Keratinocyte (primary cell): Measurements from ENCODE around the gene SPRR2E. TPM values are rescaled to one million over a fixed set of nuclear protein-coding genes. Genes with fewer than 3 reads are reported as not detected.
"Not testable (repeated sequence)": the region's sequence is repeated elsewhere in the genome, so short reads cannot be mapped to it uniquely, and the experiment has no call there.

ENCODE experiments used
- DNase-seq: peaks from one replicate; pipeline ENCODE4 v3.0.0-alpha.2; 2011; ENCODE audit warnings: low read depth, missing footprints, low spot score
- FAIRE-seq: peaks from 2 replicates; lab custom pipeline; 2011; peaks lifted over from hg19 to GRCh38; lab: Jason Lieb, UNC
- H2AFZ ChIP-seq: 2 replicates; pipeline ENCODE4 v1.6.0; 2012; ENCODE audit warnings: low read length, control low read depth, inconsistent platforms; ENCODE audit not compliant: control insufficient read depth
- H3K27ac ChIP-seq: 2 replicates; pipeline ENCODE4 v1.5.1; 2011; ENCODE audit warnings: low read length; ENCODE audit not compliant: control insufficient read depth, insufficient read depth
- H3K27me3 ChIP-seq: 3 replicates; pipeline ENCODE4 v1.6.0; 2011; ENCODE audit warnings: low read length; ENCODE audit not compliant: control insufficient read depth, insufficient read depth; ENCODE audit errors: extremely low read depth
- H3K36me3 ChIP-seq, 2 experiments: 2 replicates in 1 of 2; 3 replicates in 1 of 2; pipeline ENCODE4 v1.5.1; 2011; ENCODE audit warnings: low read length in 2 of 2, mild to moderate bottlenecking in 1 of 2; ENCODE audit not compliant: control insufficient read depth in 2 of 2, insufficient read depth in 2 of 2; ENCODE audit errors: extremely low read depth in 1 of 2
- H3K4me1 ChIP-seq: 3 replicates; pipeline ENCODE4 v1.5.1; 2011; ENCODE audit warnings: low read length; ENCODE audit not compliant: control insufficient read depth, insufficient read depth; ENCODE audit errors: extremely low read depth
- H3K4me2 ChIP-seq: 3 replicates; pipeline ENCODE4 v1.6.0; 2011; ENCODE audit warnings: low read depth, low read length; ENCODE audit not compliant: control insufficient read depth, insufficient read depth; ENCODE audit errors: extremely low read depth
- H3K4me3 ChIP-seq, 3 experiments: fragments of 200-600 bp in 1 of 3; sonication (generic) in 1 of 3; 2 replicates in 2 of 3; 3 replicates in 1 of 3; pipeline ENCODE4 v1.5.1; 2011 to 2016; ENCODE audit warnings: low read length in 3 of 3, mild to moderate bottlenecking in 3 of 3, control low read depth in 2 of 3, inconsistent platforms in 1 of 3, low read depth in 1 of 3, mixed read lengths in 1 of 3, mixed run types in 1 of 3, moderate library complexity in 1 of 3; ENCODE audit not compliant: control insufficient read depth in 2 of 3, insufficient read depth in 2 of 3; ENCODE audit errors: extremely low read depth in 1 of 3
- H3K79me2 ChIP-seq: 2 replicates; pipeline ENCODE4 v1.6.0; 2012; ENCODE audit warnings: low read length; ENCODE audit not compliant: control insufficient read depth, insufficient read depth
- H3K9ac ChIP-seq: 3 replicates; pipeline ENCODE4 v1.6.0; 2011; ENCODE audit warnings: low read length; ENCODE audit not compliant: control insufficient read depth, insufficient read depth; ENCODE audit errors: extremely low read depth
- H3K9me1 ChIP-seq: 3 replicates; pipeline ENCODE4 v1.6.0; 2011; ENCODE audit warnings: low read length; ENCODE audit not compliant: control insufficient read depth, insufficient read depth; ENCODE audit errors: extremely low read depth
- H3K9me3 ChIP-seq: 2 replicates; pipeline ENCODE4 v1.5.1; 2012; ENCODE audit warnings: low read depth, low read length; ENCODE audit not compliant: control insufficient read depth
- H4K20me1 ChIP-seq: 3 replicates; pipeline ENCODE4 v1.6.0; 2011; ENCODE audit warnings: low read length; ENCODE audit not compliant: control insufficient read depth, insufficient read depth; ENCODE audit errors: extremely low read depth
- CTCF ChIP-seq, 3 experiments: IDR thresholded peaks in 1 of 3; conservative IDR thresholded peaks in 1 of 3; optimal IDR thresholded peaks in 1 of 3; 2 replicates in 2 of 3; 3 replicates in 1 of 3; pipeline versions ENCODE3 to v1.5.1; 2011; ENCODE audit warnings: low read length in 3 of 3, mild to moderate bottlenecking in 3 of 3, moderate library complexity in 2 of 3, control low read depth in 1 of 3, inconsistent platforms in 1 of 3; ENCODE audit not compliant: insufficient read depth in 2 of 3; ENCODE audit errors: extremely low read depth in 1 of 3
- EZH2 ChIP-seq: IDR thresholded peaks from one replicate; pipeline ENCODE4 v1.6.1; 2012; ENCODE audit warnings: inconsistent platforms, mild to moderate bottlenecking, low read length, moderate library complexity
- dilution Hi-C: fragments of 300-500 bp; cut with MboI; formaldehyde crosslinking; loops from one replicate; pipeline ENCODE4 v1.7.0; 2020; ENCODE audit warnings: low sequenced_read_pairs; ENCODE audit not compliant: extremely low pct_ligation_motif_present
- polyA plus RNA-seq, 5 experiments: library from polyadenylated mRNA; depleted of rRNA in 3 of 5; stranded (reverse) in 3 of 5; stranded (forward) in 1 of 5; unstranded in 1 of 5; fragments of >200 nt; gene quantifications; 1 replicate in 1 of 5; 2 replicates in 3 of 5; 3 replicates in 1 of 5; pipeline versions ENCODE4 v1.2.1 to v1.2.3, GENCODE V29; 2011 to 2012; ENCODE audit warnings: missing spikeins in 2 of 5, low read depth in 1 of 5, low replicate concordance in 1 of 5
- small RNA-seq, 3 experiments: library from RNA; depleted of rRNA; stranded (forward); fragments of <200 nt; gene quantifications; one replicate each; pipeline ENCODE3, GENCODE V24; 2012; ENCODE audit warnings: low read depth in 3 of 3, low replicate concordance in 1 of 3; ENCODE audit not compliant: insufficient read length in 3 of 3

The SPRR2E gene
- polyA plus RNA-seq, 1 donor (not counting 4 experiments of a cell fraction or from before 2014, with no cell fraction given), result 10.5 TPM

GRCh38 chr1:153056111-153056510, 38.2 kb downstream of the SPRR2E start:
- H3K36me3 ChIP-seq, H3K9me1 ChIP-seq, H3K79me2 ChIP-seq, dilution Hi-C loops, H2AFZ ChIP-seq, H3K4me3 ChIP-seq, H3K9ac ChIP-seq, DNase-seq, H3K27ac ChIP-seq, H3K9me3 ChIP-seq, H3K27me3 ChIP-seq, H3K4me2 ChIP-seq, H4K20me1 ChIP-seq: not testable (repeated sequence)
- peak in 1 of 3 experiments; percentile 8 for TF ChIP-seq CTCF (optimal IDR thresholded peaks at IDR 0.05 in 1 of 3, IDR thresholded peaks at IDR 0.05 in 1 of 3, conservative IDR thresholded peaks at IDR 0.05 in 1 of 3; ENCODE audit: extremely low read depth in 1 of 3, insufficient read depth in 2 of 3, low read length in 3 of 3)
- H3K4me1 ChIP-seq, result peaks cover 20% of the 10 kb centered on the region
- FAIRE-seq, result peak; percentile 41

- dilution Hi-C loops, result no loop called here
- DNase-seq (no peak), FAIRE-seq (no peak)
- Histone ChIP-seq H3K9me3 (no peaks in the 10 kb centered on the region), H3K4me2 (no peak overlapping the region), H4K20me1 (no peaks in the 10 kb centered on the region), H3K27ac (no peak overlapping the region), H3K9me1 (no peaks in the 10 kb centered on the region), H2AFZ (no peak overlapping the region), H3K79me2 (no peaks in the 10 kb centered on the region), H3K4me3 (no peak overlapping the region), H3K27me3 (no peaks in the 10 kb centered on the region), H3K36me3 (no peaks in the 10 kb centered on the region), H3K9ac (no peak overlapping the region), H3K4me1 (peaks cover 16% of the 10 kb centered on the region)
- TF ChIP-seq EZH2 (no peak), CTCF (optimal IDR thresholded peaks at IDR 0.05 in 1 of 3, IDR thresholded peaks at IDR 0.05 in 1 of 3, conservative IDR thresholded peaks at IDR 0.05 in 1 of 3; ENCODE audit: extremely low read depth in 1 of 3, insufficient read depth in 2 of 3, low read length in 3 of 3) (no peak)
These were observed 45.1 kb downstream of the SPRR2E start for GRCh38 chr1:153049211-153049610.

Small RNAs within 50 kb of the gene (small RNA-seq; reads per million reads assigned to genes)
- 0 reads per million in 3 experiments for gene SPRR2C

Other genes with a start within 250 kb of the SPRR2E start
- not detected in 3 replicates for gene LCE7A, start 234.5 kb downstream of the SPRR2E start, polyA plus RNA-seq
- 0.08 to 0.53 TPM in 2 of 3 replicates, not detected in the other for gene SMCP, start 216.2 kb downstream of the SPRR2E start, polyA plus RNA-seq
- 61.1 to 231 TPM (median 89.2 TPM) in 3 replicates for gene IVL, start 186.0 kb downstream of the SPRR2E start, polyA plus RNA-seq
- gene SPRR5, start 147.3 kb downstream of the SPRR2E start, polyA plus RNA-seq, result 0.12 to 0.35 TPM (median 0.30 TPM) in 3 replicates
- gene SPRR4, start 123.9 kb downstream of the SPRR2E start, polyA plus RNA-seq, result 1.7 to 4.8 TPM (median 1.9 TPM) in 3 replicates
- 5.5 to 35.0 TPM (median 18.0 TPM) in 3 replicates for gene SPRR1A, start 110.4 kb downstream of the SPRR2E start, polyA plus RNA-seq
- 2.9 to 8.3 TPM (median 5.4 TPM) in 3 replicates for gene SPRR3, start 92.8 kb downstream of the SPRR2E start, polyA plus RNA-seq
- gene SPRR1B, start 63.3 kb downstream of the SPRR2E start, polyA plus RNA-seq, result 253 to 503 TPM (median 436 TPM) in 3 replicates
- gene SPRR2D, start 53.4 kb downstream of the SPRR2E start, polyA plus RNA-seq, result 6.6 to 29.4 TPM (median 13.4 TPM) in 3 replicates
- 4.7 to 21.5 TPM (median 5.5 TPM) in 3 replicates for gene SPRR2A, start 37.0 kb downstream of the SPRR2E start, polyA plus RNA-seq
- 0.45 to 0.48 TPM in 2 of 3 replicates, not detected in the other for gene SPRR2B, start 22.9 kb downstream of the SPRR2E start, polyA plus RNA-seq
- gene SPRR2F, start 19.0 kb upstream of the SPRR2E start, polyA plus RNA-seq, result not detected in 3 replicates
- gene SPRR2G, start 56.4 kb upstream of the SPRR2E start, polyA plus RNA-seq, result 0.73 to 6.2 TPM (median 3.3 TPM) in 3 replicates
- gene LELP1, start 108.9 kb upstream of the SPRR2E start, polyA plus RNA-seq, result not detected in 3 replicates
- 2.6 to 6.6 TPM (median 2.8 TPM) in 3 replicates for gene PRR9, start 123.1 kb upstream of the SPRR2E start, polyA plus RNA-seq
- gene LORICRIN, start 165.2 kb upstream of the SPRR2E start, polyA plus RNA-seq, result not detected in 3 replicates
- gene PGLYRP3, start 218.4 kb upstream of the SPRR2E start, polyA plus RNA-seq, result 0.93 to 1.9 TPM (median 1.0 TPM) in 3 replicates